Right lobe of liver (tissue), 4 donors: ENCODE results near the gene MGAT4A.

Experiments used
- CTCF ChIP-seq, 4 donors: fragments of 200-600 bp in 3 of 4; fragments of 450-650 bp in 1 of 4; IDR thresholded peaks; one replicate each; pipeline versions ENCODE4 v1.5.1 to v1.8.0; 2016 to 2022; ENCODE audit warnings: antibody characterized with exemption in 4 of 4, mild to moderate bottlenecking in 2 of 4
- POLR2A ChIP-seq: fragments of 450-650 bp; IDR thresholded peaks from one replicate; pipeline ENCODE4 v1.6.1; 2017; ENCODE audit warnings: antibody characterized with exemption, mild to moderate bottlenecking
- donor health status: DM: no; HTN: no; CAD: no.
- donor health status: DM: no; HTN: no; CAD: no.
- donor health status: DM: no; HTN: yes; CAD: no.

GRCh38 chr2:98711506-98711905 lies 19.4 kb downstream of the MGAT4A start:
- TF ChIP-seq CTCF (IDR thresholded peaks at IDR 0.05) (no peak), POLR2A (no peak)
